Heart left ventricle (tissue), 13 donors: Measurements from ENCODE around the gene ELMO2.

Source experiments
- POLR2A ChIP-seq, 2 donors: fragments of 450-650 bp; IDR thresholded peaks; one replicate each; pipeline ENCODE4 v1.6.1; 2017; ENCODE audit warnings: antibody characterized with exemption in 2 of 2, mild to moderate bottlenecking in 2 of 2, moderate library complexity in 2 of 2
- TF ChIP-seq, protein P1 (sequence below), 12 donors: fragments of 200-600 bp; sonication (generic) in 4 of 12; IDR thresholded peaks; one replicate each; pipeline versions ENCODE4 v1.5.0 to v1.8.0; 2018 to 2022; ENCODE audit warnings: antibody characterized with exemption in 12 of 12, mild to moderate bottlenecking in 5 of 12
- donor health status: ischemic (EF 13 %, LVEDD 7.1; RV severe dilation, severe dysfunction).
- donor health status: DM: no; HTN: yes; CAD: no.
- donor health status: DM: no; HTN: no; CAD: no.
- donor health status: ischemic (EF 25% LVEDD 6.9; RV normal size, moderate dysfunction).
- donor health status: ischemic (EF 25% LVEDD 5.7; RV mildly dilated, moderate dysfunction).
- donor health status: ischemic (EF 35%, LVEDD 5.7; RV mildly dilated, moderate dysfunction).
- donor health status: nonischemic (EF 11% LVEDD 7.7; RV severe dilation, severe dysfunction).
- donor health status: DM: yes; HTN: yes; CAD: no.
- donor health status: PGD.
- donor health status: ischemic (EF 29% LVEDD 5.4; RV normal size, mild dysfunction).
- donor health status: nonischemic (EF 23%, LVEDD 6.1; RV moderate dilation, normal function).

DNA sequence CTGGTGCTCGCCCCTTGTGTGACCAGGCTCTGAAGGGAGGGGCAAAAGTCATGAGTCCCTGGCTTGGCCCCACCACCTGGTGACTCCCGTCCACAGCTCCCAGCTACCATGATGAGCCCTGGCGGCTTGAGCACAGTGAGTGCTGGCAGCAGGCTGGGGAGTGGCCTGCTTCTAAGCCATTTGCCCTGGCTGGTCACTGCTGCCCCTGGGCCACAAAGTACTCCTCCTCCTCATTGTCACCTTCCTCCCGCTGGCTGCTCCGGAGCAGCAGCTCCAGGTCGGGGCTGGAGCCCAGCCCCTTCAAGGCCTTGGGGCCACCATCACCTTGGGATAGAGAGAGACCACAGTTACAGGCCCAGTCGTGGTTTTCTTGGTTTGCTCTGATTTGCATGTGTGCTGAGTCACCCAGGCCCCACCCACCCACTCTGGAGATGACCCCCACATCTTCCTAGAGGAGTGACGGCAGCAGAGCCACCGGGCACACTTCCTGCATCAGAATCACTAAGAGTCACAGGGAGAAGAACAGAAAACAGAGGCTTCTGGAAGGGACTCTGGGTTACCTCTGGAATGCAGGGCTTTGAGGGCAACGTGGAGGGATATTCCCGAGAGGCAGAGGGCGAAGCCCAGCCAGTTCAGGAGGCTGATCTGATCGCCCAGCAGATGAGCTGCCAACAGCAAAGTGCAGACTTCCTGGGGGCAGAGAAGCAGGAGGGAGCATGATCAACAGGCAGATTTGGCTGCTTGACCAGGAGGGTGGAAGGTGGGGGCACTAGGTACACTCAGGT is 56.0 kb downstream of the ELMO2 start:
- TF ChIP-seq, protein P1, sequence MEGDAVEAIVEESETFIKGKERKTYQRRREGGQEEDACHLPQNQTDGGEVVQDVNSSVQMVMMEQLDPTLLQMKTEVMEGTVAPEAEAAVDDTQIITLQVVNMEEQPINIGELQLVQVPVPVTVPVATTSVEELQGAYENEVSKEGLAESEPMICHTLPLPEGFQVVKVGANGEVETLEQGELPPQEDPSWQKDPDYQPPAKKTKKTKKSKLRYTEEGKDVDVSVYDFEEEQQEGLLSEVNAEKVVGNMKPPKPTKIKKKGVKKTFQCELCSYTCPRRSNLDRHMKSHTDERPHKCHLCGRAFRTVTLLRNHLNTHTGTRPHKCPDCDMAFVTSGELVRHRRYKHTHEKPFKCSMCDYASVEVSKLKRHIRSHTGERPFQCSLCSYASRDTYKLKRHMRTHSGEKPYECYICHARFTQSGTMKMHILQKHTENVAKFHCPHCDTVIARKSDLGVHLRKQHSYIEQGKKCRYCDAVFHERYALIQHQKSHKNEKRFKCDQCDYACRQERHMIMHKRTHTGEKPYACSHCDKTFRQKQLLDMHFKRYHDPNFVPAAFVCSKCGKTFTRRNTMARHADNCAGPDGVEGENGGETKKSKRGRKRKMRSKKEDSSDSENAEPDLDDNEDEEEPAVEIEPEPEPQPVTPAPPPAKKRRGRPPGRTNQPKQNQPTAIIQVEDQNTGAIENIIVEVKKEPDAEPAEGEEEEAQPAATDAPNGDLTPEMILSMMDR (IDR thresholded peaks at IDR 0.05) = no peak
- no peak for TF ChIP-seq POLR2A (IDR thresholded peaks at IDR 0.05)
